Loucy (cell line): ENCODE measurements around the gene ARCN1.

Source experiments
- H2AFZ ChIP-seq: fragments of 200-600 bp; sonication (generic); 2 replicates; pipeline ENCODE4 v1.6.0; 2016; ENCODE audit warnings: antibody characterized with exemption, mild to moderate bottlenecking, low read length, moderate library complexity
- H3F3A ChIP-seq: fragments of 200-600 bp; 2 replicates; pipeline ENCODE4 v1.6.0; 2016; ENCODE audit warnings: antibody characterized with exemption, low read depth, mild to moderate bottlenecking
- H3K27me3 ChIP-seq: fragments of 200-600 bp; sonication (generic); 2 replicates; pipeline ENCODE4 v1.6.1; 2014; ENCODE audit warnings: low read length, mild to moderate bottlenecking; ENCODE audit not compliant: insufficient read depth, poor library complexity, severe bottlenecking
- H3K36me3 ChIP-seq: fragments of 200-600 bp; sonication (generic); 2 replicates; pipeline ENCODE4 v1.6.1; 2016; ENCODE audit warnings: low read length; ENCODE audit not compliant: insufficient read depth
- H3K4me1 ChIP-seq: fragments of 200-600 bp; sonication (generic); 2 replicates; pipeline ENCODE4 v1.5.1; 2014; ENCODE audit warnings: low read length, mild to moderate bottlenecking; ENCODE audit not compliant: insufficient read depth, poor library complexity, severe bottlenecking
- H3K4me2 ChIP-seq: fragments of 200-600 bp; sonication (generic); 2 replicates; pipeline ENCODE4 v1.6.0; 2014; ENCODE audit warnings: antibody characterized with exemption, low read length, low read depth, mild to moderate bottlenecking; ENCODE audit not compliant: poor library complexity, severe bottlenecking
- H3K4me3 ChIP-seq: fragments of 200-600 bp; sonication (generic); 2 replicates; pipeline ENCODE4 v1.5.1; 2014; ENCODE audit warnings: low read length, mild to moderate bottlenecking, mixed read lengths; ENCODE audit not compliant: poor library complexity, severe bottlenecking
- H3K79me2 ChIP-seq: fragments of 200-600 bp; sonication (generic); 2 replicates; pipeline ENCODE4 v1.6.1; 2014; ENCODE audit warnings: low read length; ENCODE audit not compliant: insufficient read depth
- H3K9ac ChIP-seq: fragments of 200-600 bp; sonication (generic); 2 replicates; pipeline ENCODE4 v1.6.0; 2014; ENCODE audit warnings: mild to moderate bottlenecking, low read depth, low read length, moderate library complexity; ENCODE audit not compliant: poor library complexity, severe bottlenecking
- H3K9me2 ChIP-seq: fragments of 200-600 bp; sonication (generic); replicated peaks from 2 replicates; pipeline ENCODE4 v1.6.1; 2016; ENCODE audit warnings: low read depth, low read length, mixed read lengths
- H3K9me3 ChIP-seq: fragments of 200-600 bp; sonication (generic); 2 replicates; pipeline ENCODE4 v1.6.1; 2014; ENCODE audit warnings: mild to moderate bottlenecking, antibody characterized with exemption, low read length, low read depth; ENCODE audit not compliant: insufficient read depth
- H4K20me1 ChIP-seq: fragments of 200-600 bp; sonication (generic); 2 replicates; pipeline ENCODE4 v1.6.0; 2014; ENCODE audit warnings: antibody characterized with exemption, low read length, mild to moderate bottlenecking; ENCODE audit not compliant: insufficient read depth, poor library complexity, severe bottlenecking
- EZH2phosphoT487 ChIP-seq: fragments of 200-600 bp; IDR thresholded peaks from 2 replicates; pipeline ENCODE4 v1.6.1; 2018; ENCODE audit warnings: antibody characterized with exemption, mild to moderate bottlenecking, moderate library complexity, borderline replicate concordance
- TF ChIP-seq, protein P1 (sequence below): fragments of 200-600 bp; sonication (generic); conservative IDR thresholded peaks from 2 replicates; pipeline ENCODE4 v1.5.1; 2014; ENCODE audit warnings: mild to moderate bottlenecking, antibody characterized with exemption, low read length

Gene ARCN1

GRCh38 chr11:118524757-118525470 lies 47.3 kb upstream of the ARCN1 start:
- Histone ChIP-seq H3K27me3 (no peaks in the 10 kb centered on the region), H3K4me3 (no peak overlapping the region), H3K9ac (no peak overlapping the region), H2AFZ (no peak overlapping the region), H3F3A (0 out of 2 replicates have a peak, but pooled peaks cover 3% of the 10 kb centered on the region), H3K9me2 (no peaks in the 10 kb centered on the region), H3K4me1 (peaks cover 18% of the 10 kb centered on the region), H3K79me2 (peaks cover 7% of the 10 kb centered on the region; the same call in 1 of the 2 replicates), H3K36me3 (peaks cover 53% of the 10 kb centered on the region), H4K20me1 (no peaks in the 10 kb centered on the region), H3K9me3 (no peaks in the 10 kb centered on the region), H3K4me2 (no peak overlapping the region)
- no peak for TF ChIP-seq EZH2phosphoT487
- TF ChIP-seq, protein P1, sequence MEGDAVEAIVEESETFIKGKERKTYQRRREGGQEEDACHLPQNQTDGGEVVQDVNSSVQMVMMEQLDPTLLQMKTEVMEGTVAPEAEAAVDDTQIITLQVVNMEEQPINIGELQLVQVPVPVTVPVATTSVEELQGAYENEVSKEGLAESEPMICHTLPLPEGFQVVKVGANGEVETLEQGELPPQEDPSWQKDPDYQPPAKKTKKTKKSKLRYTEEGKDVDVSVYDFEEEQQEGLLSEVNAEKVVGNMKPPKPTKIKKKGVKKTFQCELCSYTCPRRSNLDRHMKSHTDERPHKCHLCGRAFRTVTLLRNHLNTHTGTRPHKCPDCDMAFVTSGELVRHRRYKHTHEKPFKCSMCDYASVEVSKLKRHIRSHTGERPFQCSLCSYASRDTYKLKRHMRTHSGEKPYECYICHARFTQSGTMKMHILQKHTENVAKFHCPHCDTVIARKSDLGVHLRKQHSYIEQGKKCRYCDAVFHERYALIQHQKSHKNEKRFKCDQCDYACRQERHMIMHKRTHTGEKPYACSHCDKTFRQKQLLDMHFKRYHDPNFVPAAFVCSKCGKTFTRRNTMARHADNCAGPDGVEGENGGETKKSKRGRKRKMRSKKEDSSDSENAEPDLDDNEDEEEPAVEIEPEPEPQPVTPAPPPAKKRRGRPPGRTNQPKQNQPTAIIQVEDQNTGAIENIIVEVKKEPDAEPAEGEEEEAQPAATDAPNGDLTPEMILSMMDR = no peak

GRCh38 chr11:118526688-118527087 lies 45.5 kb upstream of the ARCN1 start:
- no peak for TF ChIP-seq EZH2phosphoT487
- no peak overlapping the region for H2AFZ ChIP-seq
- no peak overlapping the region for H3K4me2 ChIP-seq
- H3K9ac ChIP-seq = no peak overlapping the region
- H4K20me1 ChIP-seq = no peaks in the 10 kb centered on the region
- no peaks in the 10 kb centered on the region for H3K9me2 ChIP-seq
- no peak overlapping the region for H3K4me3 ChIP-seq
- H3K79me2 ChIP-seq = peaks cover 12% of the 10 kb centered on the region; the same call in 1 of the 2 replicates
- peaks cover 21% of the 10 kb centered on the region for H3K4me1 ChIP-seq
- no peaks in the 10 kb centered on the region for H3K9me3 ChIP-seq
- peaks cover 35% of the 10 kb centered on the region for H3K36me3 ChIP-seq
- H3F3A ChIP-seq = 0 out of 2 replicates have a peak, but pooled peaks cover 3% of the 10 kb centered on the region
- no peaks in the 10 kb centered on the region for H3K27me3 ChIP-seq

DNA sequence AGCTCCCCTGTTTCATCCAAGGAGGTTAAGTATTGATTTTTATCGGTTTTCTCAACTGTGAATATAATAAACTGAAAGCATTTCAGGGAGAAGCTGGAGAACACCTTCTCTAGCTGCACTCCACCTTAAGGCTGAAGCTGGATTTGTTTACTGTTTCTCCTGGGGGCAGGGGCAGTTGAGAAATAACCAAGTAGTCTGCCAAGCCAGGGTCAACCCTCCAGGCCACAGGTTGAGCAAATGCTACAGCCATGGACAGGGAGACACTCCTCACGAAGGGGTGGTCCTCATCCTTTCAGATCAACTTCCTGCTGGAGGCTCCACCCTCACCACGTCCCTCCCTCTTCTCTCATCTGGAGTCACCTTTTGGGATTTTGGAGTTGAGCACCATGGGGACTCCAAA lies 45.1 kb upstream of the ARCN1 start, which contains the start of gene TTC36:
TTC36 (plus strand) TSS at position 366 of the 400 bp plus-strand sequence; CDS start at position 387, 21 bp downstream.
- no peaks in the 10 kb centered on the region for H4K20me1 ChIP-seq
- no peak within 1 kb of the TSS for H3K4me3 ChIP-seq
- H3K79me2 ChIP-seq = peaks cover 12% of the 10 kb centered on the region; the same call in 1 of the 2 replicates
- 0 out of 2 replicates have a peak, but pooled peaks cover 3% of the 10 kb centered on the region for H3F3A ChIP-seq
- peaks cover 21% of the 10 kb centered on the region for H3K4me1 ChIP-seq
- H3K9me2 ChIP-seq = no peaks in the 10 kb centered on the region
- no peak within 1 kb of the TSS for H3K4me2 ChIP-seq
- H3K36me3 ChIP-seq = peaks cover 31% of the 10 kb centered on the region; the same call in 1 of the 2 replicates
- no peak within 1 kb of the TSS for H3K9ac ChIP-seq
- no peaks in the 10 kb centered on the region for H3K9me3 ChIP-seq
- H3K27me3 ChIP-seq = no peaks in the 10 kb centered on the region
- TF ChIP-seq, protein P1 = no peak
- TF ChIP-seq EZH2phosphoT487 = no peak
- H2AFZ ChIP-seq = no peak within 1 kb of the TSS
